Effector CD8-positive, alpha-beta T cell (primary cell): ENCODE results near the gene CPM.

Source experiments
- DNase-seq: peaks from one replicate; lab custom pipeline; 2025; lab: John Stamatoyannopoulos, UW
- total RNA-seq, 4 experiments: gene quantifications; one replicate each; lab custom pipeline; 2026; lab: John Stamatoyannopoulos, UW

The CPM gene
- 0.54 to 2.0 (median 0.94) reads per million in 4 experiments for total RNA-seq

GRCh38 chr12:68932961-68933893 is at the start of gene CPM:
Gene CPM (minus strand): TSS chr12:68933171. CDS start chr12:68932837, 334 bp downstream.
- DNase-seq, result peak; percentile 52

DNA sequence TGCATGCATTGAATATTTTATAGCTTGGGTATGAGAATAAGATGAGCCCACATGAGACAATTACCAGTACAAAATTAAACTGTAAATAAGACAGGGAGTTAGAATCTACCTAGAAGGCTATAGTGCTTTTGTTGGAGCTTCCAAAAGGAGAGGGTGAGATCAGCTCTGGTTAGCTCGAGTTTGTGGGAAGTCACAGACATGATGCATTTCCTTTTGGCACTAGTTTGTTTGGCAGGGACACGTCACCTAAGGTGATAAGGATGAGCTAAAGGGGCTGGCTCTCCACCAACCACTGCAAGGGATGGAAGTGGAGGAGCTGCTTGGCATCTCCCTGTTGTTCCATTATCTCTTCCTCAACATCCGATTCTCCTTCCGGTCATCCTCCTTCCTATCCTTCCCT is 48.5 kb upstream of the CPM start:
- DNase-seq, result no peak

GRCh38 chr12:68980476-68981212 is 47.7 kb upstream of the CPM start:
- DNase-seq, result no peak

- DNase-seq, result no peak
Measured at GRCh38 chr12:68978678-68979077, 45.7 kb upstream of the CPM start.

- no peak for DNase-seq
Measured at GRCh38 chr12:68977909-68978610, 45.1 kb upstream of the CPM start.

DNA sequence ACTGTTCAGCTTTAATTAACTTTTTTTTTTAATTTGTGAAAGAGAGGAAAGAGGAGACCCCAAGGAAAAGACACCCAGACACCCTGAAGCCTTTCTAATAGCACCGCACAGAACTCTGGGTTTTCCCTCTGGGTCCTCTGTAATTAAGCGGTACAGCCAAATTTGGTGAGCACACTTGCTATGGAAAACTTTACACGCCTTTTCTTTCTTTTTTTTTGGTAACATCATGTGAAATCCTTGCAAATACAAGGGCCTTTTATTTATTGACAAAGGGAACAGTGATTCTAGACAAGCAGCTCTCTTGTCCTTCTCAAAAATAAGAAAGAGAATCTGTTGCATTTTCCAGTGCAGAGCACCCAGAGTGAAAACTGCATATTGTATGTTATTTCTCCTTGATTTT is 44.4 kb upstream of the CPM start:
- DNase-seq, result no peak

DNA sequence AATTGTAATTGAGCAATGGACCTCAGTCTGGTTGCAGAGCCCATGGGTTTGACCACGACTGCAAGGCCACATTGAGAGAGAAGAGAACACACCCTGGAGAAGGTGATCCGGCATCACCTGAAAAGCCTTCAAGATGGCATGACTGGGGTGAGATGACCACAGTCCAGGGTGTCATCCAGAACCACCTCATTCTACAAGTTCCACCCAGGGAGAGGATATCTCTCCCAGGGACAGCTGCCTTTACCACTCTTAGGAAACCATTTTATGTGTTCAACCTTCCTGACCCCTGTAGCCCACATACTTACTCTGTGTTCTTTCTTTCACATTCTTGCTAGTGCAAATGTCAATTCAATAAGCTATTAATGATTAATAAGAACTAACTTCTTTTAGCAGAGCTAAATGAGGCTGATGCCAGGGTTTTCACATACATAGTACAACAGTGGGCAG is 43.4 kb upstream of the CPM start:
- no peak for DNase-seq

GRCh38 chr12:68975811-68976210 is 42.8 kb upstream of the CPM start:
- no peak for DNase-seq

- no peak for DNase-seq
Measured at GRCh38 chr12:68972595-68972994, 39.6 kb upstream of the CPM start.

- no peak for DNase-seq
Measured at GRCh38 chr12:68971404-68971803, 38.4 kb upstream of the CPM start.

DNA sequence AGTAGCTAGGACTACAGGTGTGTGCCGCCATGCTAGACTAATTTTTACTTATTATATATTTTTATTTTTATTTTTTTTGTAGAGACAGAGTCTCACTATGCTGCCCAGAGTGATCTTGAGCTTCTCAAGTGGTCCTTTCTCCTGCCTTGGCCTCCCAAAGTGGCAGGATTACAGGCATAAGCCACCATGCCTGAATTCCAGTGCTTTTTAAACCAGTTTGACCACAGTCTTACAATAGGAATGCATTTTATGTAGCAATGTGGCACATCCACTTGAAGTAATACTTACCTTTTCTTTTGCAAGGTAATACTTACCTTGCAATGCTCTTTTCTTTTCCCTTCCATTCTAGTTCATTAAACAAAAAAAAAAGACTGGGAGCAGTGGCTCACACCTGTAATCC is 38.0 kb upstream of the CPM start:
- DNase-seq, result no peak

GRCh38 chr12:68970306-68970705 is 37.3 kb upstream of the CPM start:
- no peak for DNase-seq

GRCh38 chr12:68967046-68967445 is 34.1 kb upstream of the CPM start:
- no peak for DNase-seq

GRCh38 chr12:68963856-68964745 is 31.1 kb upstream of the CPM start:
- DNase-seq, result no peak

DNA sequence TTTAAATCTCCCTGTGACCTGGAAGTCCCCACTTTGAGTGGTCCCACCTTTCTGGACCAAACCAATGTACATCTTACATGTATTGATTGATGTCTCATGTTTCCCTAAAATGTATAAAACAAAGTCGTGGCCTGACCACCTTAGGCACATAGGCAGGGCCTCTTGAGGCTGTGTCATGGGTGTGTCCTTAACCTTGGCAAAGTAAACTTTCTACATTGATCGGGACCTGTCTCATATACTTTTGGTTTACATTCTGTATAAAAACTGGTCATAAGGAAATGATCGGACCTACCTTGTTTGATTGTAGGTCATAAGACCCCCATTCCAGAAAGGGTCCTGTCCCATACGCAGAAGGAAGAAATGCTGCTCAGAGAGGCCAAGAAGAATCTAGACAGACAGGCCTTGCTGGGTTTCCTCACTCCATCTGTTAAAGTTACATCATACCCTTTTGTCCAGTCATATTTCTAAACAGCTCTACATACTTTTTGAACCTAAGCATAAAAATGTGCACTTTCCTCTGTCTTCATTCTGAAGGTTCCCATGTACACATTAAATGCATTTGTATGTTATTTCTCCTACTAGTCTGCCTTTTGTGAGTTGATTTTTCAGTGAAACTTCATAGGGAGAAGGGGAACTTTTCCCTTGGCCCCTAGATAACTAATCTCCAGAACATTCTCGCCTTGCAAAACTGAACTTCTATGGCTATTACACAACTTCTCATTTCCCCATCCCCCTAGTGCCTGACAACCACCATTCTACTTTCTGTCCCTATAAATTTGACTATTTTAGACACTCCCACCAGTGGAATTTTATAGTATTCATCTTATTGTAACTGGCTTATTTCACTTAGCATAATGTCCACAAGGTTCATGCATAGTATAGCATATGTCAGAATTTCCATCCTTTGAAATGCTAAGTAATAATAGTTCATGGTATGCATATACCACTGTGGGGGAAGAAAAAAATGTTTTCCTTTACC is 30.2 kb upstream of the CPM start:
- no peak for DNase-seq

GRCh38 chr12:68959891-68960464 is 27.0 kb upstream of the CPM start:
- DNase-seq, result no peak

DNA sequence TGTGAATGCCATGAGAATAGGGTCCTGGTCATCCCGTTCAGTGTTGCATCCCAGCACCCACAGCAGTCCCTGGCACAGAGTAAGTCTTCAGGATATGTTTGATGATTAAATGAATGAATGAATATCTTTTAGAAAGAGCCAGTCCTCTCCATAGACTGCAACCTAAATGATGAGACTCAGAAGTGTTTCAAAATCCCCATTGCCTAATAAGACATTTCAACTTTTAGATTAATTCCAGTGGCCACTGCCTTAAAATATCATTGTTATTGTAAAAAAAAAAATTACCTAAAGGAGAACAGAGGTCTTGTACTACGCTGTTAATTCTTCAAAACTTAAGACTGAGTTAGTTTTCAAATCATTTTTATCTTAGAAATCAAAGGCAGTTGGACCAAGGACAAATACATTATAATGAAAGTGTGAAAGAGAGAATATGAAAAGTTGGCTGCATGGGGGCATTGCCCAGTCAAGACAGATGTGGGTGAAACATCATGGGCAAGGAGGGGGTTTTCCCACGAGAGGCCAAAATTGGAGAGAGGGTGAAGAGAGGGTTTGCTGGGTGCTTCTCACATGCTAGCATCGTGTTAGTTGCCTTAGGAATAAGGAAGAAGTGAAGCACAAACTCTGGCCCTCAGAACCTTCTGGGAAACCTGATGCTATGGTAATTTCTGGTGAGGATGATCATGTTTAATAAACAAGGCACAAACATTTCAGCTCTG is 26.3 kb upstream of the CPM start:
- DNase-seq, result no peak

DNA sequence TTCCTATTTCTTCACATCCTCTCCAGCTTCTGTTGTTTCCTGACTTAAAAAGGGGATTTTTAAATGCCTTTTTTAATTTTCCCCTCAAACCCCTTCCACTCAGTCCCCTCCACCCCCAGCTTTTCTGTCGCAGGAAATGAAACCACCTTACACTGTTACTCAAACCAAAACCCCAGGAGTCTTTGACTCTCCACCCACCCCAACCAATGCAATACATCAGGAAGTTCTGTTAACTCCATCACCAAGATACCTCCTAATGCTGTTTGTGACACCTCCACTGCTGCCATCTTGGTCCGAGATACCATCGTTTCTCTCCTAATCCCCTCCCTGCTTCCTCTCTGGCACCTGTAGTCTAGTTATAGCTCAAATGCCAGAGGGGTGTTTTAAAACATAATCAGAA is 25.4 kb upstream of the CPM start:
- no peak for DNase-seq

DNA sequence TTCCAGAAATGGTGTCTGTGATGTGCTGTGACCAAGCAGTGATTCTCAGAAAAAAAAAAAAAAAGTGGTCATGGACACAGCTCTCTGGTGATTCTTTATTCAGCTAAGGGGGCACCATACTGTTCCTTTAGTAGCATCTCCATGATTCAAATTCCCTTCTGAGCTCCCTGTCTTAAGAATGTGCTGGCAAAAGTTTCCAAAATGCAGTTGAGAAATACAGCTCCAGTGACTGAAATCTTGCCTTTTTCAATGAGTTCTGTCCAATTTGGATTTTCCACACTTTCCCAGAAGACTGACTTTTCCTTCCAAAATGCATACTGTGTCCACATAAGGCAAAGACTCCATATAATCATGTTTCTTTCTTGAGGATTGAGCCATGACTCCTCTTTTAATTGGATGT is 24.3 kb upstream of the CPM start:
- DNase-seq, result no peak
